Neuronal stem cell (in vitro differentiated cells): Measurements from ENCODE around the gene TSPY2. TPM values are rescaled to one million over a fixed set of nuclear protein-coding genes. Genes with fewer than 3 reads are reported as not detected.
"Not testable (repeated sequence)": the region's sequence is repeated elsewhere in the genome, so short reads cannot be mapped to it uniquely, and the experiment has no call there.

Experiments
- DNase-seq: peaks from one replicate; pipeline ENCODE4 v3.0.0-alpha.2; 2013; ENCODE audit warnings: low spot score
- H2AFZ ChIP-seq: one replicate; pipeline ENCODE4 v1.6.1; 2013; ENCODE audit warnings: mild to moderate bottlenecking, low read length, inconsistent platforms
- H2AK5ac ChIP-seq: 2 replicates; pipeline ENCODE4 v1.6.1; 2013; ENCODE audit warnings: low read depth, mild to moderate bottlenecking, inconsistent platforms, low read length, moderate library complexity, mixed read lengths
- H2BK120ac ChIP-seq: 2 replicates; pipeline ENCODE4 v1.6.1; 2013; ENCODE audit warnings: low read depth, mild to moderate bottlenecking, inconsistent platforms, low read length, moderate library complexity, mixed read lengths
- H2BK12ac ChIP-seq: one replicate; pipeline ENCODE4 v1.6.1; 2013; ENCODE audit warnings: low read length, inconsistent platforms
- H2BK15ac ChIP-seq: 2 replicates; pipeline ENCODE4 v1.6.1; 2013; ENCODE audit warnings: mild to moderate bottlenecking, low read length, inconsistent platforms, mixed read lengths
- H2BK5ac ChIP-seq: one replicate; pipeline ENCODE4 v1.6.1; 2013; ENCODE audit warnings: inconsistent platforms, mild to moderate bottlenecking, low read length, moderate library complexity
- H3K14ac ChIP-seq: one replicate; pipeline ENCODE4 v1.6.1; 2013; ENCODE audit warnings: low read length, inconsistent platforms
- H3K18ac ChIP-seq: 2 replicates; pipeline ENCODE4 v1.6.1; 2013; ENCODE audit warnings: low read length, inconsistent platforms
- H3K23ac ChIP-seq: 2 replicates; pipeline ENCODE4 v1.6.1; 2013; ENCODE audit warnings: low read depth, mild to moderate bottlenecking, mixed read lengths, low read length, inconsistent platforms; ENCODE audit not compliant: poor library complexity
- H3K27ac ChIP-seq: replicated peaks from 3 replicates; pipeline ENCODE4 v1.5.1; 2013; ENCODE audit warnings: low read length, inconsistent platforms
- H3K27me3 ChIP-seq, 3 experiments: 2 replicates each; pipeline ENCODE4 v1.6.1; 2013; ENCODE audit warnings: low read length in 3 of 3, mild to moderate bottlenecking in 2 of 3, inconsistent platforms in 1 of 3, low read depth in 1 of 3, mixed read lengths in 1 of 3, moderate library complexity in 1 of 3; ENCODE audit not compliant: control insufficient read depth in 3 of 3, insufficient read depth in 3 of 3
- H3K36me3 ChIP-seq, 2 donors: replicated peaks in 1 of 2; 2 replicates each; pipeline ENCODE4 v1.6.1; 2013; ENCODE audit warnings: low read length in 2 of 2; ENCODE audit not compliant: control insufficient read depth in 2 of 2, insufficient read depth in 2 of 2
- H3K4ac ChIP-seq: 2 replicates; pipeline ENCODE4 v1.6.1; 2013; ENCODE audit warnings: inconsistent platforms, mild to moderate bottlenecking, low read length, moderate library complexity
- H3K4me1 ChIP-seq, 2 donors: 1 replicate in 1 of 2; 2 replicates in 1 of 2; pipeline ENCODE4 v1.6.1; 2013; ENCODE audit warnings: low read length in 2 of 2, low read depth in 1 of 2; ENCODE audit not compliant: control insufficient read depth in 2 of 2, insufficient read depth in 1 of 2
- H3K4me2 ChIP-seq: one replicate; pipeline ENCODE4 v1.6.1; 2013; ENCODE audit warnings: mild to moderate bottlenecking, low read length, inconsistent platforms; ENCODE audit not compliant: insufficient read depth, poor library complexity, severe bottlenecking
- H3K4me3 ChIP-seq, 2 donors: 2 replicates each; pipeline ENCODE4 v1.5.1; 2013; ENCODE audit warnings: low read length in 2 of 2, mild to moderate bottlenecking in 2 of 2, inconsistent platforms in 1 of 2, moderate library complexity in 1 of 2
- H3K79me1 ChIP-seq: one replicate; pipeline ENCODE4 v1.6.1; 2013; ENCODE audit warnings: low read depth, mild to moderate bottlenecking, inconsistent platforms, low read length, moderate library complexity
- H3K9ac ChIP-seq: one replicate; pipeline ENCODE4 v1.6.1; 2013; ENCODE audit warnings: mild to moderate bottlenecking, low read depth, low read length, inconsistent platforms; ENCODE audit not compliant: poor library complexity
- H3K9me3 ChIP-seq, 2 donors: replicated peaks in 1 of 2; 2 replicates each; pipeline versions ENCODE3 to v1.6.1; 2013; ENCODE audit warnings: low read length in 2 of 2, mild to moderate bottlenecking in 2 of 2, inconsistent platforms in 1 of 2, low read depth in 1 of 2, mixed read lengths in 1 of 2, moderate library complexity in 1 of 2; ENCODE audit not compliant: control insufficient read depth in 2 of 2, insufficient read depth in 1 of 2
- H4K8ac ChIP-seq: one replicate; pipeline ENCODE4 v1.6.1; 2013; ENCODE audit warnings: low read depth, mild to moderate bottlenecking, inconsistent platforms, low read length, moderate library complexity
- H4K91ac ChIP-seq: one replicate; pipeline ENCODE4 v1.6.1; 2013; ENCODE audit warnings: low read length, low read depth, mild to moderate bottlenecking, inconsistent platforms; ENCODE audit not compliant: poor library complexity
- WGBS, 2 donors: extraction: QIAGEN DNeasy Blood & Tissue Kit; methylation state at CpG; one replicate each; pipeline ENCODE4 v1.1.7; 2013; ENCODE audit warnings: missing lambda C conversion rate in 2 of 2, mixed read lengths in 1 of 2; ENCODE audit not compliant: insufficient read length in 2 of 2, insufficient replicate concordance in 1 of 2; ENCODE audit errors: extremely low coverage in 2 of 2; 5-methylcytosine and 5-hydroxymethylcytosine counted together
- polyA plus RNA-seq, 2 experiments: library from polyadenylated mRNA; stranded (reverse); fragments of 200-250 nt; gene quantifications; one replicate each; pipeline ENCODE4 v1.2.3, GENCODE V29; 2013

Gene TSPY2
- not detected for polyA plus RNA-seq (2013, experiment 1 of 2)
- not detected for polyA plus RNA-seq (2013, experiment 2 of 2)

DNA sequence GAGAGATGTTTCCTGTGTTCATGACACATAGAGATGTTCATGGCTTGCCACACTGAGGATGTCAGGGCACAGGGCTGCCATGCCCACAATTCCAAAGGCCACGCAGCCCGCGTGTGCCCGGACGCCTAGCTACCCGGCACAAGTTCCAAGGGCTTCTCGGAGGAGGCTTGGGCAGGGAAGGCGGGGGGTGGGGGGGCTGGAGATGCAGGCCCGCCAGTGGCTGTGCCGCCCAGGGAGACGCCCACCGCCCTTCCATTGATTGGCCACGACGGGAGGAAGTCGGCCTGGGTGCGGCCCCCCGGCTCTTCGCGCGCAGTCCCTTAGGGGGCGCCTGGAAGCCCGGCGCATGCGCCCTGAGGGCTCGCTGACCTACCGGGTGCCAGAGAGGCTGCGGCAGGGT lies at the start of gene TSPY2:
TSPY2 (plus strand) TSS at position 301 of the 400 bp plus-strand sequence; CDS start at position 347, 46 bp downstream.
- not testable (repeated sequence) for H3K4ac ChIP-seq, H3K23ac ChIP-seq, H4K8ac ChIP-seq, H3K4me2 ChIP-seq, H3K14ac ChIP-seq, H2BK120ac ChIP-seq, H2AFZ ChIP-seq, H2BK15ac ChIP-seq, H2BK5ac ChIP-seq, H3K36me3 ChIP-seq, H3K9me3 ChIP-seq, DNase-seq, H3K18ac ChIP-seq, H3K27me3 ChIP-seq, H3K4me1 ChIP-seq, H3K79me1 ChIP-seq, H3K9ac ChIP-seq, H3K27ac ChIP-seq, H2BK12ac ChIP-seq, H3K4me3 ChIP-seq, H2AK5ac ChIP-seq, H4K91ac ChIP-seq
- WGBS, 2 donors = no CpG with 5 or more reads among the region's 27 CpGs

GRCh38 chrY:6209565-6209964 lies 36.5 kb upstream of the TSPY2 start:
- not testable (repeated sequence) for DNase-seq, H3K4ac ChIP-seq, H2BK5ac ChIP-seq, H2BK15ac ChIP-seq, H3K9me3 ChIP-seq, H3K18ac ChIP-seq, H3K4me2 ChIP-seq, H2AFZ ChIP-seq, H3K4me3 ChIP-seq, H3K27me3 ChIP-seq, H3K36me3 ChIP-seq, H3K4me1 ChIP-seq, H3K14ac ChIP-seq, H4K8ac ChIP-seq, H3K79me1 ChIP-seq, H2BK12ac ChIP-seq, H2AK5ac ChIP-seq, H3K27ac ChIP-seq, H3K23ac ChIP-seq, H3K9ac ChIP-seq, H4K91ac ChIP-seq, H2BK120ac ChIP-seq

DNA sequence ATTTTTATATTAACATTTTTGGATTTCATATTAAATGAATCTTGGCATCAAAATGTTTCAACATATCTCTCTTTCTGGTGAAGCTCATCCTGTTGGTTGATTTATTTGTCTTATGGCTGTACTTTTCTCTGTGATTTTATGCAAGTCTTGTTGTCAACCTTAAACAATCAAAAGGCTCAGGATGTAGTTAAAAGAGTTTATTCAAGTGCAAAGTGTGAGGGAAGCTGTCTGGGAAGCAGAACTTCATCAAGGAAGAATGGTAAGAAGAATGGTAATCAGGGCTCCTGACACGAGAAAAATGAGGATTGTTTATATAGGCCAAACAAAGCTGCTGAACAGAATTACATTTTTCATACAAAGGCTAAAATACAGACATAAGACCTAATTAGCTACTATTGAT lies 29.0 kb upstream of the TSPY2 start:
- not testable (repeated sequence) for H2BK5ac ChIP-seq, H3K14ac ChIP-seq, H3K4me1 ChIP-seq, H3K36me3 ChIP-seq, H3K9ac ChIP-seq, H2AK5ac ChIP-seq, H4K91ac ChIP-seq, H4K8ac ChIP-seq, H3K4me2 ChIP-seq, H2AFZ ChIP-seq, H3K9me3 ChIP-seq, H3K27ac ChIP-seq, H3K79me1 ChIP-seq, H3K23ac ChIP-seq, H3K18ac ChIP-seq, H3K4me3 ChIP-seq, H2BK15ac ChIP-seq, DNase-seq, H3K27me3 ChIP-seq, H2BK12ac ChIP-seq, H2BK120ac ChIP-seq, H3K4ac ChIP-seq
- WGBS, 2 donors = no CpG with 5 or more reads among the region's 1 CpG

DNA sequence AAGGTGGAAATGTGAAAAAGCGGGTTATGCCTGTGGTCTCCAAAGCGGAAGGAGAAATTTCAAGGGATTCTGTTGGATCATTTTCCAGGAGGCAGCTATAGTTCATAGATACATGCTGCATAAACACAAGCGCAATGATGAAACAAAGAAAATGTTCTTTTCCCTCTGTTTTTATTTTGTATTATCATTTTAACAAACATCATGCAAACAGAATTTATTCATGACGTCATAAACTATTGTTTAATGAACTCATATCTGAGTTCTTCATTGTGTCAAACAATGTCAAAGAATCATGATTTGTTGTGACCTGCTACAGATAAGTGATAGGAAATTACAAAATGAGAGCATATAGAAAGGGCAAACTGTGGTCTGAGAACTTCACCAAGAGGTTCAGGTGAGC lies 23.8 kb downstream of the TSPY2 start:
- not testable (repeated sequence) for H3K18ac ChIP-seq, H3K27ac ChIP-seq, H2BK5ac ChIP-seq, H3K23ac ChIP-seq, H4K91ac ChIP-seq, DNase-seq, H3K27me3 ChIP-seq, H2BK120ac ChIP-seq, H3K79me1 ChIP-seq, H2BK12ac ChIP-seq, H3K9ac ChIP-seq, H3K9me3 ChIP-seq, H2AK5ac ChIP-seq, H3K36me3 ChIP-seq, H2AFZ ChIP-seq, H4K8ac ChIP-seq, H3K4me1 ChIP-seq, H3K4ac ChIP-seq, H3K14ac ChIP-seq, H3K4me3 ChIP-seq, H3K4me2 ChIP-seq, H2BK15ac ChIP-seq
- no CpG with 5 or more reads among the region's 4 CpGs for WGBS, 2 donors
